Esophagus (tissue), 2 donors: ENCODE results near the gene BRD4. TPM values are rescaled to one million over a fixed set of nuclear protein-coding genes. Genes with fewer than 3 reads are reported as not detected.
A peak's percentile ranks its signal among the peaks of the same experiment; 100 is the strongest.

Experiments used
- H3K27ac ChIP-seq, 2 donors: one replicate each; pipeline ENCODE4 v1.5.1; 2013; ENCODE audit warnings: low read depth in 2 of 2, mild to moderate bottlenecking in 2 of 2, inconsistent platforms in 1 of 2, low read length in 1 of 2, moderate library complexity in 1 of 2
- H3K27me3 ChIP-seq, 2 donors: one replicate each; pipeline ENCODE4 v1.6.1; 2013; ENCODE audit warnings: low read length in 2 of 2, control low read depth in 1 of 2, mild to moderate bottlenecking in 1 of 2; ENCODE audit not compliant: insufficient read depth in 2 of 2, control insufficient read depth in 1 of 2
- H3K36me3 ChIP-seq, 2 donors: one replicate each; pipeline ENCODE4 v1.6.1; 2013; ENCODE audit warnings: low read length in 1 of 2; ENCODE audit not compliant: control insufficient read depth in 2 of 2, insufficient read depth in 2 of 2
- H3K4me1 ChIP-seq, 2 donors: one replicate each; pipeline ENCODE4 v1.6.1; 2013; ENCODE audit warnings: low read length in 1 of 2; ENCODE audit not compliant: control insufficient read depth in 2 of 2, insufficient read depth in 2 of 2
- H3K4me3 ChIP-seq, 2 donors: one replicate each; pipeline ENCODE4 v1.5.1; 2013; ENCODE audit warnings: low read length in 2 of 2, mild to moderate bottlenecking in 2 of 2, low read depth in 1 of 2, moderate library complexity in 1 of 2
- H3K9me3 ChIP-seq, 2 donors: one replicate each; pipeline ENCODE4 v1.6.1; 2013; ENCODE audit warnings: mild to moderate bottlenecking in 2 of 2, low read depth in 1 of 2, low read length in 1 of 2, moderate library complexity in 1 of 2; ENCODE audit not compliant: control insufficient read depth in 2 of 2, insufficient read depth in 1 of 2
- WGBS, 2 donors: extraction: QIAGEN DNeasy Blood & Tissue Kit; methylation state at CpG; one replicate each; pipeline ENCODE4 v1.1.7; 2013; 5-methylcytosine and 5-hydroxymethylcytosine counted together
- polyA plus RNA-seq, 2 donors: library from polyadenylated mRNA; stranded (reverse); fragments of 200-250 nt; gene quantifications; one replicate each; pipeline ENCODE4 v1.2.3, GENCODE V29; 2013
- donor health status: healthy with polysubstance abuse.
- donor health status: Bipolar disorder and iron deficiency.

Gene BRD4
- polyA plus RNA-seq, 2 donors: 13.9 to 27.4 TPM

DNA sequence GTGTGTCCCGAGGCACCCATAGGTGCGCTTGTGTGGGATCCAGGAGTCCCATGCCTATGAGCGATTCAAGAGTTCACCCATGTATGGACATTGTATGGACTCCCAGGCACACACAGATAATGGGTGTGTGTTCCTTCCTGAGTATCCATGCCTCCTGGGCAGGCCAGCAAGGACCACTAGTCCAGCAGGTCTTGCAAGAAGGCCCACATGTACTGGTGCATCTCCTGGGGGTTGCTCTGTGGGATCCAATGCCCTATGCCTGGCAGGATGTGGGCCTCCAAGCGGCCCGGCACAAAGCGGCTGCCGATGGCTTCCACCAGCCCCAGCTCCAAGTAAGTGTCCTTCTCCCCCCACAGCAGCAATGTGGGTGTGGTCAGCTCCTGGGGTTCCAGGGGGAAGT lies 105.1 kb downstream of the BRD4 start:
- peaks cover 6 to 25% of the 10 kb centered on the region in 2 donors for H3K4me1 ChIP-seq
- no peak overlapping the region for H3K27ac ChIP-seq
- 93 to 97% methylated on average over 7 of the region's 7 CpGs for WGBS, 2 donors
- peaks cover 0 to 3% of the 10 kb centered on the region in 2 donors for H3K36me3 ChIP-seq
- no peak overlapping the region for H3K4me3 ChIP-seq
- H3K27me3 ChIP-seq: no peaks in the 10 kb centered on the region
- no peaks in the 10 kb centered on the region for H3K9me3 ChIP-seq

DNA sequence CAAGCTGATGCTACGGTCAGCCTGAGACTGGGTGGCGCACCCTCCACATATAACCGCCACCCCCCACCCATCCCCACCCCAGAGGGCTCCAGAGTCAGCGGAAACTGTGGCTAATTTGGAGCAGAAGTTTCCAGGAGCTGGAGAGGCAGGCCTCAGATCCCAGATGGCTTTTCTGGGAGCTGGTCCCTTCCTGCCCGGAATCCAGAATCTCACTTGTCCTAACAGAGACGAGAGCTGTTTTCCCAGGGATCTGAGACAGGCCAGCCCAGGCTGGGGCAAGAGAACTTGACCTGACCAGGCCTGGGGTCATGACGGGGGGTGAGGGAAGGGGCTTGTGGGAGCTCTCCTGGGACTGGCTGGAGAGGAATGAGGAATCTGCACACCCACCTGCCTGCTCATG lies 106.6 kb downstream of the BRD4 start:
- H3K27me3 ChIP-seq: no peaks in the 10 kb centered on the region
- H3K27ac ChIP-seq: no peak overlapping the region
- WGBS, 2 donors: 78 to 88% methylated on average over 7 of the region's 7 CpGs
- no peak overlapping the region for H3K4me3 ChIP-seq
- H3K36me3 ChIP-seq: peaks cover 0 to 3% of the 10 kb centered on the region in 2 donors
- H3K9me3 ChIP-seq: no peaks in the 10 kb centered on the region
- H3K4me1 ChIP-seq: peaks cover 3 to 15% of the 10 kb centered on the region in 2 donors

GRCh38 chr19:15223649-15224361 lies 108.5 kb downstream of the BRD4 start:
- no peaks in the 10 kb centered on the region for H3K9me3 ChIP-seq
- H3K4me3 ChIP-seq: peak overlapping the region; percentile 45 to 55
- peak overlapping the region in 1 of 2 donors; percentile 38 for H3K27ac ChIP-seq
- H3K27me3 ChIP-seq: no peaks in the 10 kb centered on the region
- peaks cover 3 to 16% of the 10 kb centered on the region in 2 donors for H3K4me1 ChIP-seq
- 12 to 14% methylated on average over 51 of the region's 51 CpGs for WGBS, 2 donors
- peaks cover 0 to 3% of the 10 kb centered on the region in 2 donors for H3K36me3 ChIP-seq

GRCh38 chr19:15222738-15223648 lies 109.3 kb downstream of the BRD4 start:
- Histone ChIP-seq H3K9me3 (no peaks in the 10 kb centered on the region), H3K27me3 (no peaks in the 10 kb centered on the region), H3K4me3 (peak overlapping the region; percentile 45 to 55), H3K4me1 (peaks cover 3 to 16% of the 10 kb centered on the region in 2 donors), H3K27ac (peak overlapping the region in 1 of 2 donors; percentile 75), H3K36me3 (peaks cover 0 to 3% of the 10 kb centered on the region in 2 donors)
- WGBS, 2 donors: 1 to 2% methylated on average over 44 to 48 of the region's 48 CpGs

GRCh38 chr19:15220833-15221232 lies 111.5 kb downstream of the BRD4 start:
- peaks cover 3 to 16% of the 10 kb centered on the region in 2 donors for H3K4me1 ChIP-seq
- 57 to 64% methylated on average over 6 of the region's 6 CpGs for WGBS, 2 donors
- no peaks in the 10 kb centered on the region for H3K36me3 ChIP-seq
- H3K4me3 ChIP-seq: no peak overlapping the region
- no peaks in the 10 kb centered on the region for H3K9me3 ChIP-seq
- peak overlapping the region; percentile 7 to 23 for H3K27ac ChIP-seq
- H3K27me3 ChIP-seq: no peaks in the 10 kb centered on the region

- H3K27ac ChIP-seq: no peak overlapping the region
- peaks cover under 1 to 10% of the 10 kb centered on the region in 2 donors for H3K4me1 ChIP-seq
- 74 to 84% methylated on average over 7 of the region's 7 CpGs for whole genome bisulfite sequencing, 2 donors
- H3K4me3 ChIP-seq: no peak overlapping the region
- H3K9me3 ChIP-seq: no peaks in the 10 kb centered on the region
- H3K36me3 ChIP-seq: no peaks in the 10 kb centered on the region
- H3K27me3 ChIP-seq: no peaks in the 10 kb centered on the region
Observed at GRCh38 chr19:15218501-15218900, 113.8 kb downstream of the BRD4 start.

DNA sequence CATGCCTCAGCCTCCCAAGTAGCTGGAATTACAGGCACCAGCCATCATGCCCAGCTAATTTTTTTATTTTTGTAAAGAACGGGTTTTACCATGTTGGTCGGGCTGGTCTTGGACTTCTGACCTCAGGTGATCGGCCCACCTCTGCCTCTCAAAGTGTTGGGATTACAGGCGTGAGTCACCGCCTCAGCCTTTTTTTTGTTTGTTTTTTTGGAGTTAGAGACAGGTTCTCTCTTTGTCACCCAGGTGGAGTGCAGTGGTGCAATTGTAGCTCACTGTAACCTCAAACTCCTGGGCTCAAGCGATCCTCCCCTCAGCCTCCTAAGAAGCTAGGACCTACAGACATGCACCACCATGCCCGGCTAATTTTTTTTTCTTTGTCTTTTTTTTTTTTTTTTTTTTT lies 116.0 kb downstream of the BRD4 start:
- no peaks in the 10 kb centered on the region for H3K9me3 ChIP-seq
- peak overlapping the region; percentile 27 to 55 for H3K27ac ChIP-seq
- H3K4me3 ChIP-seq: no peak overlapping the region
- 50 to 54% methylated on average over 7 of the region's 7 CpGs for WGBS, 2 donors
- H3K36me3 ChIP-seq: no peaks in the 10 kb centered on the region
- H3K27me3 ChIP-seq: no peaks in the 10 kb centered on the region
- peaks cover 0 to 2% of the 10 kb centered on the region in 2 donors for H3K4me1 ChIP-seq

- H3K9me3 ChIP-seq: no peaks in the 10 kb centered on the region
- 68 to 76% methylated on average over 15 of the region's 15 CpGs for WGBS, 2 donors
- H3K4me3 ChIP-seq: no peak overlapping the region
- no peaks in the 10 kb centered on the region for H3K27me3 ChIP-seq
- H3K27ac ChIP-seq: no peak overlapping the region
- H3K36me3 ChIP-seq: no peaks in the 10 kb centered on the region
- peaks cover 0 to 3% of the 10 kb centered on the region in 2 donors for H3K4me1 ChIP-seq
Observed at GRCh38 chr19:15213715-15214381, 118.5 kb downstream of the BRD4 start.

GRCh38 chr19:15212711-15213110 lies 119.6 kb downstream of the BRD4 start:
- Histone ChIP-seq H3K27ac (no peak overlapping the region), H3K4me3 (no peak overlapping the region)
- WGBS, 2 donors: 92 to 94% methylated on average over 12 of the region's 12 CpGs

More at GRCh38 chr19:15212711-15213110, 119.6 kb downstream of the BRD4 start:
- H3K4me1 ChIP-seq: peaks cover 0 to 3% of the 10 kb centered on the region in 2 donors
- no peaks in the 10 kb centered on the region for H3K27me3 ChIP-seq
- no peaks in the 10 kb centered on the region for H3K9me3 ChIP-seq
- no peaks in the 10 kb centered on the region for H3K36me3 ChIP-seq
